Neural cell (in vitro differentiated cells): Measurements from ENCODE around the gene SYCE3. TPM values are rescaled to one million over a fixed set of nuclear protein-coding genes. Genes with fewer than 3 reads are reported as not detected.

Experiments used
- H2AFZ ChIP-seq: fragments of 200-600, 300-800 bp; sonication (generic), shearing (Covaris generic); 2 replicates; pipeline ENCODE4 v1.6.0; 2014; ENCODE audit warnings: low read depth, mild to moderate bottlenecking, antibody characterized with exemption, low read length, moderate library complexity
- H3F3A ChIP-seq: fragments of 200-600 bp; shearing (Covaris generic); 2 replicates; pipeline ENCODE4 v1.6.1; 2016; ENCODE audit warnings: mild to moderate bottlenecking, moderate library complexity, mixed read lengths, antibody characterized with exemption, low read length; ENCODE audit not compliant: insufficient read depth, poor library complexity, severe bottlenecking
- H3K27ac ChIP-seq: fragments of 200-600, 300-800 bp; sonication (generic), shearing (Covaris generic); 2 replicates; pipeline ENCODE4 v1.5.1; 2014; ENCODE audit warnings: mild to moderate bottlenecking, low read length, moderate library complexity
- H3K27me3 ChIP-seq: fragments of 300-800, 200-600 bp; sonication (generic), shearing (Covaris generic); 2 replicates; pipeline ENCODE4 v1.6.0; 2014; ENCODE audit warnings: mild to moderate bottlenecking, low read depth, low read length, moderate library complexity; ENCODE audit not compliant: insufficient read depth
- H3K36me3 ChIP-seq: fragments of 300-800, 200-600 bp; sonication (generic), shearing (Covaris generic); 2 replicates; pipeline ENCODE4 v1.5.1; 2014; ENCODE audit warnings: mild to moderate bottlenecking, antibody characterized with exemption, low read length, moderate library complexity; ENCODE audit not compliant: insufficient read depth
- H3K4me2 ChIP-seq: fragments of 300-800, 200-600 bp; sonication (generic), shearing (Covaris generic); 2 replicates; pipeline ENCODE4 v1.6.0; 2014; ENCODE audit warnings: mild to moderate bottlenecking, low read length
- H3K4me3 ChIP-seq: fragments of 300-800, 200-600 bp; sonication (generic), shearing (Covaris generic); 2 replicates; pipeline ENCODE4 v1.5.1; 2014; ENCODE audit warnings: mild to moderate bottlenecking, low read length, moderate library complexity
- H3K79me2 ChIP-seq: fragments of 200-600 bp; shearing (Covaris generic); replicated peaks from 2 replicates; pipeline ENCODE4 v1.6.0; 2014; ENCODE audit warnings: mild to moderate bottlenecking, low read length, moderate library complexity; ENCODE audit not compliant: insufficient read depth
- H3K9ac ChIP-seq: fragments of 300-800, 200-600 bp; sonication (generic), shearing (Covaris generic); 2 replicates; pipeline ENCODE4 v1.6.1; 2016; ENCODE audit warnings: mild to moderate bottlenecking, low read length, mixed read lengths
- H3K9me2 ChIP-seq: fragments of 200-600 bp; shearing (Covaris generic); 2 replicates; pipeline ENCODE4 v1.6.1; 2016; ENCODE audit warnings: mild to moderate bottlenecking, low read length, mixed read lengths; ENCODE audit not compliant: insufficient read depth
- H3K9me3 ChIP-seq: fragments of 200-600, 300-800 bp; sonication (generic), shearing (Covaris generic); 2 replicates; pipeline ENCODE4 v1.6.1; 2016; ENCODE audit warnings: mild to moderate bottlenecking, mixed run types, low read length, moderate library complexity, mixed read lengths
- H4K20me1 ChIP-seq: fragments of 200-600 bp; shearing (Covaris generic); 2 replicates; pipeline ENCODE4 v1.6.1; 2016; ENCODE audit warnings: mild to moderate bottlenecking, mixed run types; ENCODE audit not compliant: insufficient read depth
- EP300 ChIP-seq: fragments of 450-650 bp; conservative IDR thresholded peaks from 2 replicates; pipeline ENCODE4 v1.6.1; 2014; ENCODE audit warnings: antibody characterized with exemption, mild to moderate bottlenecking, moderate library complexity; ENCODE audit not compliant: poor library complexity, severe bottlenecking
- EZH2 ChIP-seq: fragments of 200-600, 300-800 bp; shearing (Covaris generic), sonication (generic); IDR thresholded peaks from 2 replicates; pipeline ENCODE4 v1.6.1; 2014; ENCODE audit warnings: antibody characterized with exemption, low read length, borderline replicate concordance, mild to moderate bottlenecking; ENCODE audit not compliant: insufficient read depth, poor library complexity, severe bottlenecking
- MXI1 ChIP-seq: fragments of 450-650 bp; conservative IDR thresholded peaks from 2 replicates; pipeline ENCODE4 v1.6.1; 2014; ENCODE audit warnings: antibody characterized with exemption, mild to moderate bottlenecking; ENCODE audit not compliant: poor library complexity, severe bottlenecking
- POLR2AphosphoS5 ChIP-seq: IDR thresholded peaks from 2 replicates; pipeline ENCODE4 v1.6.1; 2012
- RAD21 ChIP-seq: fragments of 450-650 bp; conservative IDR thresholded peaks from 2 replicates; pipeline ENCODE4 v1.6.1; 2014; ENCODE audit warnings: antibody characterized with exemption, mild to moderate bottlenecking, moderate library complexity
- SMC3 ChIP-seq: fragments of 450-650 bp; conservative IDR thresholded peaks from 2 replicates; pipeline ENCODE4 v1.6.1; 2014; ENCODE audit warnings: antibody characterized with exemption, mild to moderate bottlenecking, moderate library complexity; ENCODE audit not compliant: poor library complexity
- TAF1 ChIP-seq: IDR thresholded peaks from 2 replicates; pipeline ENCODE4 v1.6.1; 2012; ENCODE audit warnings: low read depth
- polyA plus RNA-seq: library from polyadenylated mRNA; depleted of rRNA; stranded (reverse); fragments of >200 nt; gene quantifications from 2 replicates; pipeline ENCODE4 v1.2.3, GENCODE V29; 2014
- TF ChIP-seq, protein P1 (sequence below): IDR thresholded peaks from 2 replicates; pipeline ENCODE4 v1.6.1; 2012; ENCODE audit warnings: borderline replicate concordance
- TF ChIP-seq, protein P2 (sequence below): fragments of 450-650 bp; IDR thresholded peaks from 2 replicates; pipeline ENCODE4 v1.5.1; 2014; ENCODE audit warnings: antibody characterized with exemption, mild to moderate bottlenecking, moderate library complexity; ENCODE audit not compliant: poor library complexity, severe bottlenecking

SYCE3 gene
- polyA plus RNA-seq, 1 donor from 2014 or later, result not detected

DNA sequence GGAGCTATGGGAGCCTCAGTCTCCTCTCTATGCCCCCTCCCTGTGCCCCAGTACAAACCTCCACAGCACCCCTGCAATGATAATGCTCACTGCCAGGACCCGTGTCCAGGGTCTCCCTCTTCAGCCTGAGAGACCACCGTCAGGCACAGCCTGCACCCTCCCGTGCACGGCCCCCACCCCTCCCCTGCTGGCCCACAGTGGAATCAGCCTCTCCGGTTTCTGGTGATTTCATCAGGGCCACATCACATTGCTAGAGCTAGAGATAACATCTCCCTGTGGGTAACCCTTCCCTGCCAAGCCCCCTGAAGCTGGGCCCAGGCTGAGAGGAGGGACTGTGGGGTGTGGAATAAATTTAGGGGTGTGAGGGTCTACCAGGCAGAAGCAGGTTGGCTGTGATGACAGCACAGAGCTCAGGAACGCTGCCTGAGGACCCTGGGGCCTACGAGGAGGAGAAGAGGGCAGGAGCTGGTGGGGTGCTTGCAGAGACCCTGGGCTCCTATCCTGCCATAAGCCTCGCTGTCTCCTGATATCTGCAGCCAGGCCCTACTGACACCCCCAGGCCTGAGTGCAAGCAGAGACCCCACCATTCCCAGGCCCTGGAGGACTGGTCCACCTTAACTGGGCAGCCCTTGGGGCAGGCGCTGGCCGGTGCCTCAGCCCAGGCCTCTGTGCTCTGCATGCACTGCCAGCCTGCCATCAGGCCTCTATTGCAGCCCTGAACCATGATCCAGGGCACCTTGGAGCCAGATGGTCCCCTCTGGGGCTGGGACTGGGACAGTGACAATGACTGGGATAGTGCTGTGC is 17.0 kb downstream of the SYCE3 start, which contains the start of gene KLHDC7B:
Gene KLHDC7B, plus strand, starts transcription at position 378 of the 804 bp plus-strand sequence. Its CDS starts 345 bp downstream, at position 723.
- Histone ChIP-seq H3K4me3 (no peak within 1 kb of the TSS), H3K4me2 (no peak within 1 kb of the TSS), H3K9ac (no peak within 1 kb of the TSS), H3K9me3 (no peaks in the 10 kb centered on the region), H3K79me2 (no peaks in the 10 kb centered on the region), H3K27me3 (peaks cover 13% of the 10 kb centered on the region), H3F3A (no peaks in the 10 kb centered on the region), H3K27ac (no peak within 1 kb of the TSS), H4K20me1 (no peaks in the 10 kb centered on the region), H3K36me3 (no peaks in the 10 kb centered on the region), H3K9me2 (no peaks in the 10 kb centered on the region), H2AFZ (no peak within 1 kb of the TSS)
- no peak for TF ChIP-seq EP300
- no peak for TF ChIP-seq SMC3
- no peak for TF ChIP-seq POLR2AphosphoS5
- TF ChIP-seq, protein P1, sequence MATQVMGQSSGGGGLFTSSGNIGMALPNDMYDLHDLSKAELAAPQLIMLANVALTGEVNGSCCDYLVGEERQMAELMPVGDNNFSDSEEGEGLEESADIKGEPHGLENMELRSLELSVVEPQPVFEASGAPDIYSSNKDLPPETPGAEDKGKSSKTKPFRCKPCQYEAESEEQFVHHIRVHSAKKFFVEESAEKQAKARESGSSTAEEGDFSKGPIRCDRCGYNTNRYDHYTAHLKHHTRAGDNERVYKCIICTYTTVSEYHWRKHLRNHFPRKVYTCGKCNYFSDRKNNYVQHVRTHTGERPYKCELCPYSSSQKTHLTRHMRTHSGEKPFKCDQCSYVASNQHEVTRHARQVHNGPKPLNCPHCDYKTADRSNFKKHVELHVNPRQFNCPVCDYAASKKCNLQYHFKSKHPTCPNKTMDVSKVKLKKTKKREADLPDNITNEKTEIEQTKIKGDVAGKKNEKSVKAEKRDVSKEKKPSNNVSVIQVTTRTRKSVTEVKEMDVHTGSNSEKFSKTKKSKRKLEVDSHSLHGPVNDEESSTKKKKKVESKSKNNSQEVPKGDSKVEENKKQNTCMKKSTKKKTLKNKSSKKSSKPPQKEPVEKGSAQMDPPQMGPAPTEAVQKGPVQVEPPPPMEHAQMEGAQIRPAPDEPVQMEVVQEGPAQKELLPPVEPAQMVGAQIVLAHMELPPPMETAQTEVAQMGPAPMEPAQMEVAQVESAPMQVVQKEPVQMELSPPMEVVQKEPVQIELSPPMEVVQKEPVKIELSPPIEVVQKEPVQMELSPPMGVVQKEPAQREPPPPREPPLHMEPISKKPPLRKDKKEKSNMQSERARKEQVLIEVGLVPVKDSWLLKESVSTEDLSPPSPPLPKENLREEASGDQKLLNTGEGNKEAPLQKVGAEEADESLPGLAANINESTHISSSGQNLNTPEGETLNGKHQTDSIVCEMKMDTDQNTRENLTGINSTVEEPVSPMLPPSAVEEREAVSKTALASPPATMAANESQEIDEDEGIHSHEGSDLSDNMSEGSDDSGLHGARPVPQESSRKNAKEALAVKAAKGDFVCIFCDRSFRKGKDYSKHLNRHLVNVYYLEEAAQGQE, result no peak
- no peak for TF ChIP-seq EZH2
- TF ChIP-seq, protein P2, sequence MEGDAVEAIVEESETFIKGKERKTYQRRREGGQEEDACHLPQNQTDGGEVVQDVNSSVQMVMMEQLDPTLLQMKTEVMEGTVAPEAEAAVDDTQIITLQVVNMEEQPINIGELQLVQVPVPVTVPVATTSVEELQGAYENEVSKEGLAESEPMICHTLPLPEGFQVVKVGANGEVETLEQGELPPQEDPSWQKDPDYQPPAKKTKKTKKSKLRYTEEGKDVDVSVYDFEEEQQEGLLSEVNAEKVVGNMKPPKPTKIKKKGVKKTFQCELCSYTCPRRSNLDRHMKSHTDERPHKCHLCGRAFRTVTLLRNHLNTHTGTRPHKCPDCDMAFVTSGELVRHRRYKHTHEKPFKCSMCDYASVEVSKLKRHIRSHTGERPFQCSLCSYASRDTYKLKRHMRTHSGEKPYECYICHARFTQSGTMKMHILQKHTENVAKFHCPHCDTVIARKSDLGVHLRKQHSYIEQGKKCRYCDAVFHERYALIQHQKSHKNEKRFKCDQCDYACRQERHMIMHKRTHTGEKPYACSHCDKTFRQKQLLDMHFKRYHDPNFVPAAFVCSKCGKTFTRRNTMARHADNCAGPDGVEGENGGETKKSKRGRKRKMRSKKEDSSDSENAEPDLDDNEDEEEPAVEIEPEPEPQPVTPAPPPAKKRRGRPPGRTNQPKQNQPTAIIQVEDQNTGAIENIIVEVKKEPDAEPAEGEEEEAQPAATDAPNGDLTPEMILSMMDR, result no peak
- no peak for TF ChIP-seq TAF1
- no peak for TF ChIP-seq MXI1
- no peak for TF ChIP-seq RAD21

DNA sequence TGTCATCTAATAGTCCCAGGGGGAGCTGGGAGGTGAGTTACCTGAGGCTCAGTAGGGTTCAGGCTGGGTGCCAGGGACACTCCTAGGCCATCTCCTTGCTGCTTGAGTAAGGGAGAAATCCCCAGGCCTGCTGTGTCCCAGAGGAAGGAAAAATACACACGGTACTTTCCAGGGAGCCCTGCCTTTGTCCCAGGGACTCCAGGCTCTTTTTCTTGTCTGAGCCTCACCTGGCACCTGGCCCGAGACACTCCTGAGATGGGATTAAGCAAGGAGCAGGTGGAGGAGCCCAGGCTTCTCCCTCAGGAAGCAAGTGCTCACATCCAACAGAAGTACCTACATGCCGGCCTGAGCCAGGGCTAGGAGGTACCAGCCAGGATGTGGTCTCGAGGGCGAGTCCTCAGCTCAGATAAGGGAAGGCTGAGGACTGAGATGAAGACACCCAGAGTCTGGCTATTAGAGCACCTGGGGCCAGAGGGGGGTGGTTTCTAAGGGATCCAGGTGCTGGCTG is 17.9 kb downstream of the SYCE3 start:
- H3K79me2 ChIP-seq, result no peaks in the 10 kb centered on the region
- no peaks in the 10 kb centered on the region for H3F3A ChIP-seq
- TF ChIP-seq RAD21, result no peak
- no peak for TF ChIP-seq POLR2AphosphoS5
- TF ChIP-seq EP300, result no peak
- TF ChIP-seq, protein P2, result no peak
- TF ChIP-seq EZH2, result no peak
- TF ChIP-seq SMC3, result no peak
- TF ChIP-seq, protein P1, result no peak
- no peak for TF ChIP-seq MXI1
- H3K36me3 ChIP-seq, result no peaks in the 10 kb centered on the region
- peaks cover 13% of the 10 kb centered on the region for H3K27me3 ChIP-seq
- H3K4me2 ChIP-seq, result no peak overlapping the region
- no peaks in the 10 kb centered on the region for H3K9me3 ChIP-seq
- H3K27ac ChIP-seq, result no peak overlapping the region
- H3K9ac ChIP-seq, result no peak overlapping the region
- no peak overlapping the region for H2AFZ ChIP-seq
- H3K4me3 ChIP-seq, result no peak overlapping the region
- H3K9me2 ChIP-seq, result no peaks in the 10 kb centered on the region
- H4K20me1 ChIP-seq, result no peaks in the 10 kb centered on the region
